DOHH2 (cell line): ENCODE results near the gene GLB1L.

Source experiments
- CTCF ChIP-seq: fragments of 200-600 bp; sonication (generic); IDR thresholded peaks from one replicate; pipeline ENCODE4 v1.5.1; 2014; ENCODE audit warnings: antibody characterized with exemption, mild to moderate bottlenecking, low read depth, low read length; ENCODE audit not compliant: poor library complexity, severe bottlenecking
- EZH2phosphoT487 ChIP-seq: fragments of 200-600 bp; sonication (generic); IDR thresholded peaks from 2 replicates; pipeline ENCODE4 v1.6.1; 2017; ENCODE audit warnings: borderline replicate concordance, mild to moderate bottlenecking, antibody characterized with exemption, low read length, moderate library complexity, mixed read lengths

DNA sequence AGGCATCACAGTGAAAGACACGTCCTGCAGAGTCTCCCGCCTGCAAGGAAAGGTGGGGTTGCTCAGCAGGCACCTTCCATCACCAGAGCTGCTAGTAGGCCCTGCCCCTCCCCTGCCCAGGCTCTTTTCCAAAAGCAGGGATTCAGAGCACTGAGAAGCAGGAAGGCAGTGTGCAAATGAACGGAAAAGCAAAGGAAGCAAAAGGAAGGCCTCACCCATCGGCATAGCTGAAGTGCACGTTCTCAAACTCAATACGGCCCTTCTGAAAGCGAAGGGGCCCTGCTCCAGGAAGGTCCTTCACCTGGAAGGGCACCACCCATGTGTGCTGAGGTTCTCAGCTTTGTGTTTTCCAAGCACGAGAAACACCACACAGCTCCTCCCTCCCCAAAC lies 32.2 kb downstream of the GLB1L start:
- no peak for TF ChIP-seq CTCF
- no peak for TF ChIP-seq EZH2phosphoT487
